Caco-2 (cell line): ENCODE results near the gene USP16. TPM values are rescaled to one million over a fixed set of nuclear protein-coding genes. Genes with fewer than 3 reads are reported as not detected.

Experiments used
- BruUV-seq: library from RNA; stranded (reverse); fragments of 400-500 nt; replicated peaks from 2 replicates; lab custom pipeline; 2021; lab: Mats Ljungman, UMichigan
- CTCF ChIA-PET: fragments of 300-600 bp; sonication (Branson Sonifier 250); formaldehyde crosslinking; loops from one replicate; lab custom pipeline; 2022; ENCODE audit warnings: antibody characterized with exemption; lab: Charles Lee
- POLR2A ChIA-PET: fragments of 300-600 bp; sonication (Branson Sonifier 250); formaldehyde crosslinking; loops from one replicate; lab custom pipeline; 2022; ENCODE audit warnings: antibody characterized with exemption; lab: Charles Lee
- DNase-seq, 2 experiments: peaks; one replicate each; pipeline versions ENCODE4 v3.0.0 to v3.0.0-alpha.2; 2020 to 2022
- H3K27me3 ChIP-seq: replicated peaks from 2 replicates; pipeline ENCODE4 v1.6.0; 2011; ENCODE audit warnings: low read length; ENCODE audit not compliant: control insufficient read depth, insufficient read depth
- H3K36me3 ChIP-seq: 2 replicates; pipeline ENCODE4 v1.5.1; 2011; ENCODE audit warnings: low read length; ENCODE audit not compliant: control insufficient read depth, insufficient read depth
- H3K4me1 ChIP-seq: fragments of 250-450 bp; sonication (Bioruptor Pico); 2 replicates; pipeline ENCODE4 v1.5.1; 2020; ENCODE audit warnings: mild to moderate bottlenecking
- H3K4me3 ChIP-seq: 2 replicates; pipeline ENCODE4 v1.5.1; 2011; ENCODE audit warnings: low read depth, mild to moderate bottlenecking, control low read depth, low read length
- H3K9me3 ChIP-seq: fragments of 250-450 bp; sonication (Bioruptor Pico); 2 replicates; pipeline ENCODE4 v1.5.1; 2020; ENCODE audit warnings: mild to moderate bottlenecking, moderate library complexity
- H3K27ac Mint-ChIP-seq: one replicate; pipeline ENCODE4 v1.8.0; 2022; ENCODE audit warnings: mixed read lengths; ENCODE audit not compliant: unreplicated experiment
- H3K27me3 Mint-ChIP-seq: one replicate; pipeline ENCODE4 v1.8.0; 2022; ENCODE audit warnings: mixed read lengths; ENCODE audit not compliant: insufficient read depth, unreplicated experiment
- H3K36me3 Mint-ChIP-seq: one replicate; pipeline ENCODE4 v1.8.0; 2022; ENCODE audit warnings: mild to moderate bottlenecking, mixed read lengths; ENCODE audit not compliant: insufficient read depth, unreplicated experiment
- H3K4me1 Mint-ChIP-seq: one replicate; pipeline ENCODE4 v1.8.0; 2022; ENCODE audit warnings: low read depth, mixed read lengths; ENCODE audit not compliant: unreplicated experiment
- H3K4me3 Mint-ChIP-seq: one replicate; pipeline ENCODE4 v1.8.0; 2022; ENCODE audit warnings: mild to moderate bottlenecking, moderate library complexity, mixed read lengths; ENCODE audit not compliant: unreplicated experiment
- H3K9me3 Mint-ChIP-seq: one replicate; pipeline ENCODE4 v1.8.0; 2022; ENCODE audit warnings: mixed read lengths; ENCODE audit not compliant: unreplicated experiment
- intact Hi-C: fragments of 100-400 bp; cut with micrococcal nuclease; formaldehyde crosslinking; loops from one replicate; pipeline ENCODE4 v1.10.0; 2022; ENCODE audit not compliant: unreplicated experiment
- total RNA-seq: library from RNA; stranded (reverse); gene quantifications from 2 replicates; pipeline ENCODE4 v1.2.3, GENCODE V29; 2022
- TF ChIP-seq, protein P1 (sequence below), 2 experiments: fragments of 200-600 bp in 1 of 2; IDR thresholded peaks; 1 replicate in 1 of 2; 2 replicates in 1 of 2; pipeline versions ENCODE4 v1.5.1 to v1.8.0; 2011 to 2022; ENCODE audit warnings: antibody characterized with exemption in 1 of 2, control low read depth in 1 of 2, inconsistent platforms in 1 of 2, low read depth in 1 of 2, low read length in 1 of 2, mild to moderate bottlenecking in 1 of 2, moderate library complexity in 1 of 2; ENCODE audit not compliant: insufficient read depth in 1 of 2, severe bottlenecking in 1 of 2, unreplicated experiment in 1 of 2

Gene USP16
- total RNA-seq, 1 experiment from 2014 or later: 24.2 TPM

GRCh38 chr21:29080454-29080941 is 56.0 kb downstream of the USP16 start:
- TF ChIP-seq, protein P1, sequence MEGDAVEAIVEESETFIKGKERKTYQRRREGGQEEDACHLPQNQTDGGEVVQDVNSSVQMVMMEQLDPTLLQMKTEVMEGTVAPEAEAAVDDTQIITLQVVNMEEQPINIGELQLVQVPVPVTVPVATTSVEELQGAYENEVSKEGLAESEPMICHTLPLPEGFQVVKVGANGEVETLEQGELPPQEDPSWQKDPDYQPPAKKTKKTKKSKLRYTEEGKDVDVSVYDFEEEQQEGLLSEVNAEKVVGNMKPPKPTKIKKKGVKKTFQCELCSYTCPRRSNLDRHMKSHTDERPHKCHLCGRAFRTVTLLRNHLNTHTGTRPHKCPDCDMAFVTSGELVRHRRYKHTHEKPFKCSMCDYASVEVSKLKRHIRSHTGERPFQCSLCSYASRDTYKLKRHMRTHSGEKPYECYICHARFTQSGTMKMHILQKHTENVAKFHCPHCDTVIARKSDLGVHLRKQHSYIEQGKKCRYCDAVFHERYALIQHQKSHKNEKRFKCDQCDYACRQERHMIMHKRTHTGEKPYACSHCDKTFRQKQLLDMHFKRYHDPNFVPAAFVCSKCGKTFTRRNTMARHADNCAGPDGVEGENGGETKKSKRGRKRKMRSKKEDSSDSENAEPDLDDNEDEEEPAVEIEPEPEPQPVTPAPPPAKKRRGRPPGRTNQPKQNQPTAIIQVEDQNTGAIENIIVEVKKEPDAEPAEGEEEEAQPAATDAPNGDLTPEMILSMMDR (IDR thresholded peaks at IDR 0.05; ENCODE audit: insufficient read depth in 1 of 2, low read depth in 1 of 2, low read length in 1 of 2, severe bottlenecking in 1 of 2, unreplicated experiment in 1 of 2): no peak

DNA sequence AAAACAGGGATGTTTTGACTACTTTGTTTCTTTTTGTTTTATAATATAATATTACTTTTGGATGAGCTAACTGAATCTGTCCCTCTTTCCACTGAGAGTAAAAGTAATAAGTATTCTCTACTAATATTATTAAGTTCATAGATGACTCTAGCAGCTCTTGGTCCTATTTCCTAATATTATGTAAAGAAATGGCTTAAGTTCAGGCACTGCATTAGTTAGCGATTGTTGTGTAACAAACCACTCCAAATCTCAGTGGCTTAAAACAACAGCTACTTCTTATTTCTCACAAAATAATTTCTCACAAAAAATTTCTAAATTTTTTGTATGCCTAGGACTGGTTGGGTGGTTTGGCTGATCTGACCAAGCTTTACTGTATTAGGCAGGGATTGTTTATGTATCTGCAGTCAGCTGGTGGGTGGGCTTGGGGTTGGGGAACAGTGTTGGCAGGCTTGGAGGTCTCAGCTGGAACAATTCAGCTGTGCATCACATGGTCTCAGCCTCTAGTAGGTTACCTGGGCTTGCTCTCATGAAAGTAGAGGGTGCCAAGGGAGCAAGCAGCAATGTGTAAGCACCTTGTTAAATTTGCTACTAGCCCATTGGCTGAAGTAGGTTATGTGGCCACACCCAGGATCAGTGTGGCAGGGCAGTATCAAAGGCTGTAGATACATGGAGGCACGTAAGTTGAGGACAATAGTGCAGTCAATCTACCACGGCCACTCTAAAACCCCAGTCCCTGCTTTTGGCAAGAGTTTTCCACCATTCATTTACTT is 57.8 kb downstream of the USP16 start:
- BruUV-seq: no TSS peak
- Mint-ChIP-seq H3K36me3 (peaks cover 25% of the 10 kb centered on the region), H3K27me3 (no peaks in the 10 kb centered on the region), H3K4me1 (no peaks in the 10 kb centered on the region), H3K27ac (no peak overlapping the region), H3K9me3 (no peaks in the 10 kb centered on the region), H3K4me3 (no peak overlapping the region)
- DNase-seq: no peak
- H3K4me3 ChIP-seq: no peak overlapping the region
- H3K4me1 ChIP-seq: no peaks in the 10 kb centered on the region
- CTCF ChIA-PET: interaction anchor here (0.6 kb wide), 1 partner anchor 17 kb away, joined by 5 read pairs; no protein-coding TSS in a partner anchor
- no peaks in the 10 kb centered on the region for H3K27me3 ChIP-seq
- H3K36me3 ChIP-seq: no peaks in the 10 kb centered on the region; the same call in 1 of the 2 replicates
- intact Hi-C loops: no loop called here
- POLR2A ChIA-PET: no interaction called here
- TF ChIP-seq, protein P1 (IDR thresholded peaks at IDR 0.05; ENCODE audit: insufficient read depth in 1 of 2, low read depth in 1 of 2, low read length in 1 of 2, severe bottlenecking in 1 of 2, unreplicated experiment in 1 of 2): no peak
- H3K9me3 ChIP-seq: no peaks in the 10 kb centered on the region

More at GRCh38 chr21:29080454-29080941, 56.0 kb downstream of the USP16 start:
- Histone ChIP-seq H3K27me3 (no peaks in the 10 kb centered on the region), H3K4me1 (peaks cover 5% of the 10 kb centered on the region; the same call in 1 of the 2 replicates), H3K9me3 (no peaks in the 10 kb centered on the region), H3K36me3 (no peaks in the 10 kb centered on the region; the same call in none of the 2 replicates), H3K4me3 (no peak overlapping the region)
- peaks cover 6% of the 10 kb centered on the region for H3K9me3 Mint-ChIP-seq
- no peak for DNase-seq
- H3K27ac Mint-ChIP-seq: no peak overlapping the region
- H3K4me3 Mint-ChIP-seq: no peak overlapping the region
- peaks cover 25% of the 10 kb centered on the region for H3K36me3 Mint-ChIP-seq
- POLR2A ChIA-PET: no interaction called here
- intact Hi-C loops: no loop called here
- no TSS peak for BruUV-seq
- CTCF ChIA-PET: no interaction called here
- H3K27me3 Mint-ChIP-seq: no peaks in the 10 kb centered on the region
- no peaks in the 10 kb centered on the region for H3K4me1 Mint-ChIP-seq

DNA sequence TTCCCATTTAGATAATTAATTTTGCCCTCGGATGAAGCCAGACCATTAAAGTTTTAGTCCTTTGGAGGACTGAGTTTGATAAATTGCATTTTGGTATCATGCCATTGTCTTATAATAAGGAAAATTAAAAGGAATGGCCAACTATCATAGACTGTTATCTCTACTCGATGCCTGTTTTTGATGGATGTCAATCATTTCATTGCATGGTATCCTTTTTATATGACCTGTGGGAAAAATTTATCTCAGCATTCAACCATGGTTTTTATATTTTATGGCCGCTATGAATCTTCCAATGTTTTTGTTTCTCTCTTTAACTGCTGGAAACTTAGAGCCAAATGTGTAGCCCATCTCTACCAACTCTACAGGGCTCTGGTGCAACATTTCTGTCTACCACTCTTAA is 58.8 kb downstream of the USP16 start:
- no peak overlapping the region for H3K27ac Mint-ChIP-seq
- no TSS peak for BruUV-seq
- DNase-seq: no peak
- H3K4me1 ChIP-seq: no peaks in the 10 kb centered on the region
- H3K27me3 Mint-ChIP-seq: no peaks in the 10 kb centered on the region
- H3K4me3 ChIP-seq: no peak overlapping the region
- intact Hi-C loops: no loop called here
- no peaks in the 10 kb centered on the region for H3K9me3 ChIP-seq
- no peaks in the 10 kb centered on the region for H3K4me1 Mint-ChIP-seq
- H3K36me3 Mint-ChIP-seq: peaks cover 20% of the 10 kb centered on the region
- POLR2A ChIA-PET: no interaction called here
- H3K27me3 ChIP-seq: no peaks in the 10 kb centered on the region
- CTCF ChIA-PET: no interaction called here
- no peaks in the 10 kb centered on the region for H3K9me3 Mint-ChIP-seq
- TF ChIP-seq, protein P1 (IDR thresholded peaks at IDR 0.05; ENCODE audit: insufficient read depth in 1 of 2, low read depth in 1 of 2, low read length in 1 of 2, severe bottlenecking in 1 of 2, unreplicated experiment in 1 of 2): no peak
- H3K36me3 ChIP-seq: no peaks in the 10 kb centered on the region; the same call in 1 of the 2 replicates
- H3K4me3 Mint-ChIP-seq: no peak overlapping the region
